ENCODE data around the gene QRICH2. TPM values are rescaled to one million over a fixed set of nuclear protein-coding genes. Genes with fewer than 3 reads are reported as not detected.
A peak's percentile ranks its signal among the peaks of the same experiment; 100 is the strongest.

The QRICH2 gene
- total RNA-seq, 2 experiments from 2014 or later, result 1.8 to 2.1 TPM

DNA sequence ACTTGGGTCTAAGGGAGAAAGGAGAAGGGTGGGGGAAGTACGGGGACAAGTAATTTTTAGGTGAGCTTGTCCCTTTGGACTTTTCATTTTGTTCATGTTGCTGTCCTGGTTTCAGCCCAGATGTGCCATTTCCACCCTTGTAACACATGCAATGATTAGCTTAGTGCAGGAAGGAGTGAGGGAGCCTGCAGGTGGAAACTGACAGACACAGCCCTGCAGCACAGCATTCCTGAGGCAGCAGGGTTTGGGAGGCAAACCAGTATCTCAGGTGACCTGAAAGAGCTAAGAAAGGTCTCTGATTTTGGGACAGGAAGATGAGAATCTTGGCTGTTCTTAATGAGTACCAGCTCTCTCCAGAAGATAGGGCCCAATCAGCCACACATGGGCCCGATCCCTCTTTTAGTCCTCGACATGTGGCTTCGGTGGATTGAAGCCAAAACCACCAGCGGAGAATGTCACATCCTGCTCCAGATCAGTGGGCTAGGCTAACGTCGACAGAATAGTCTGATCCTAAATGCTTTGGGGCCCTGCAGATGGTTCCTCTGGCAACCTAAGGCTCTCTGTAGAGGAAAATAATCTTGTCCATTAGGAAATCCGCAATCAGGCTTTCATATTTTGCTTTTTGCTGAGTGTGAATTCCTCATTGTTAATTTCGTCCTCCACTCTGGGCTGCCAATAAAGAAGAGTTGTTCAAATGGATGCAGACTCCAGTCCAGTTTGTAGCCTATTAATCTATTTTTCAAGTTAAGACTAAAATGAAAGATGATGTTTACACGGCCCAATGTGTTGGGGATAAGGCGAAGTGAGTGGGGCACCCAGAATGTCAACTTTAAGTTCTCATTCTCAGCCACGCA lies 64.0 kb downstream of the QRICH2 start:
- H3K4me3 Mint-ChIP-seq, result peak overlapping the region; percentile 67
- ATAC-seq (ENCODE audit: poor library complexity) (no peak), DNase-seq (peak in 2 of 14 experiments; percentile 37 to 42)
- Histone ChIP-seq H3K4me1 (ENCODE audit: insufficient read depth, low read length) (peaks cover 79% of the 10 kb centered on the region), H3K27me3 (ENCODE audit: control insufficient read depth in 1 of 2, insufficient read depth in 2 of 2, low read length in 2 of 2) (no peaks in the 10 kb centered on the region), H3K27ac (ENCODE audit: low read depth in 1 of 2, low read length in 2 of 2) (peak overlapping the region in 1 of 2 donors; percentile 16), H3K9me3 (ENCODE audit: control insufficient read depth in 1 of 2, insufficient read depth in 1 of 2, low read length in 2 of 2) (no peaks in the 10 kb centered on the region), H3K36me3 (ENCODE audit: insufficient read depth, low read length) (no peaks in the 10 kb centered on the region), H3K4me3 (ENCODE audit: low read length) (no peak overlapping the region)
- peak overlapping the region; percentile 72 for H3K27ac Mint-ChIP-seq
- peaks cover 64% of the 10 kb centered on the region for H3K4me1 Mint-ChIP-seq (ENCODE audit: low read depth)
- intact Hi-C loops (cut with DNase I, micrococcal nuclease), result loop anchor here in 1 of 2 experiments (5.0 kb wide), 1 partner anchor 52 kb away; no protein-coding TSS in a partner anchor
- ChIA-PET CTCF (interaction anchor here (1.5 kb wide), 1 partner anchor 36 kb away, joined by 5 read pairs; no protein-coding TSS in a partner anchor), POLR2A (interaction anchor here (0.6 to 18.7 kb wide), 6 partner anchors 8 to 64 kb away, joined by 3 to 394 read pairs (median 4); partner anchors contain the start of gene UBALD2)
- no peaks in the 10 kb centered on the region for H3K9me3 Mint-ChIP-seq
- TF ChIP-seq, protein P1, sequence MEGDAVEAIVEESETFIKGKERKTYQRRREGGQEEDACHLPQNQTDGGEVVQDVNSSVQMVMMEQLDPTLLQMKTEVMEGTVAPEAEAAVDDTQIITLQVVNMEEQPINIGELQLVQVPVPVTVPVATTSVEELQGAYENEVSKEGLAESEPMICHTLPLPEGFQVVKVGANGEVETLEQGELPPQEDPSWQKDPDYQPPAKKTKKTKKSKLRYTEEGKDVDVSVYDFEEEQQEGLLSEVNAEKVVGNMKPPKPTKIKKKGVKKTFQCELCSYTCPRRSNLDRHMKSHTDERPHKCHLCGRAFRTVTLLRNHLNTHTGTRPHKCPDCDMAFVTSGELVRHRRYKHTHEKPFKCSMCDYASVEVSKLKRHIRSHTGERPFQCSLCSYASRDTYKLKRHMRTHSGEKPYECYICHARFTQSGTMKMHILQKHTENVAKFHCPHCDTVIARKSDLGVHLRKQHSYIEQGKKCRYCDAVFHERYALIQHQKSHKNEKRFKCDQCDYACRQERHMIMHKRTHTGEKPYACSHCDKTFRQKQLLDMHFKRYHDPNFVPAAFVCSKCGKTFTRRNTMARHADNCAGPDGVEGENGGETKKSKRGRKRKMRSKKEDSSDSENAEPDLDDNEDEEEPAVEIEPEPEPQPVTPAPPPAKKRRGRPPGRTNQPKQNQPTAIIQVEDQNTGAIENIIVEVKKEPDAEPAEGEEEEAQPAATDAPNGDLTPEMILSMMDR (IDR thresholded peaks at IDR 0.05), result no peak
- peaks cover 4% of the 10 kb centered on the region for H3K36me3 Mint-ChIP-seq (ENCODE audit: low read depth)
- no peaks in the 10 kb centered on the region for H3K27me3 Mint-ChIP-seq

DNA sequence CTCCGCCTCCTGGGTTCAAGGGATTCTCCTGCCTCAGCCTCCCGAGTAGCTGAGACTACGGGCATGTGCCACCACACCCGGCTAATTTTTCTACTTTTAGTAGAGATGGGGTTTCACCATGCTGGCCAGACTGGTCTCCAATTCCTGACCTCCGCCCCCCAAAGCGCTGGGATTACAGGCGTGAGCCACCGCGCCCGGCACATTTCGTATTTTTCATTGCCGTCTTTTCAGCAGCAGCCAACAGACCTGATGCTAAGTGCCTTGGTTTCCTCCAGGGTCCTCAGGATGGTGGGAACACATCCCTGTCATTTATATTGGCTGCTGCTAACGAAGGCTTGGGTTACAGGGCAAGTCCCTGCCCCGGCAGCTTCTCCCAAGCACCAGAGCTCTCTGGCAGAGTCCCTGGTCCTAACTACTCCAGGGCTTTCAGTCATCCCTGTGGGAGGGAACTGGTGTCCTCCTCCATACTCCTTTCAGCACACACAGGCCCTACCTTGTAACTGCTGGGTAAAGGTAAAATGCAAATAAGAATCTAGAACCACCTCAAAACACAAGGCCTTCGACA lies 66.3 kb downstream of the QRICH2 start:
- H3K27me3 ChIP-seq (ENCODE audit: control insufficient read depth in 1 of 2, insufficient read depth in 2 of 2, low read length in 2 of 2), result no peaks in the 10 kb centered on the region
- POLR2A ChIA-PET, result interaction anchor here (0.9 to 18.7 kb wide), 6 partner anchors 10 to 62 kb away, joined by 3 to 394 read pairs (median 6); partner anchors contain the start of gene UBALD2
- ATAC-seq (ENCODE audit: poor library complexity), result no peak
- Mint-ChIP-seq H3K36me3 (ENCODE audit: low read depth) (peaks cover 4% of the 10 kb centered on the region), H3K27me3 (no peaks in the 10 kb centered on the region), H3K27ac (peak overlapping the region; percentile 77), H3K4me1 (ENCODE audit: low read depth) (peaks cover 61% of the 10 kb centered on the region), H3K9me3 (no peaks in the 10 kb centered on the region), H3K4me3 (peak overlapping the region; percentile 89)
- H3K27ac ChIP-seq (ENCODE audit: low read depth in 1 of 2, low read length in 2 of 2), result no peak overlapping the region
- no peak for DNase-seq
- no peak overlapping the region for H3K4me3 ChIP-seq (ENCODE audit: low read length)
- CTCF ChIA-PET, result interaction anchor here (1.2 to 1.3 kb wide), 2 partner anchors 38 to 60 kb away, joined by 3 to 7 read pairs; no protein-coding TSS in a partner anchor
- H3K4me1 ChIP-seq (ENCODE audit: insufficient read depth, low read length), result peaks cover 78% of the 10 kb centered on the region
- no peaks in the 10 kb centered on the region for H3K9me3 ChIP-seq (ENCODE audit: control insufficient read depth in 1 of 2, insufficient read depth in 1 of 2, low read length in 2 of 2)
- intact Hi-C loops (cut with DNase I, micrococcal nuclease), result loop anchor here in 1 of 2 experiments (2.0 to 5.0 kb wide), 2 partner anchors 23 to 49 kb away; partner anchors contain the start of gene UBALD2
- TF ChIP-seq, protein P1 (IDR thresholded peaks at IDR 0.05), result no peak
- H3K36me3 ChIP-seq (ENCODE audit: insufficient read depth, low read length), result no peaks in the 10 kb centered on the region

DNA sequence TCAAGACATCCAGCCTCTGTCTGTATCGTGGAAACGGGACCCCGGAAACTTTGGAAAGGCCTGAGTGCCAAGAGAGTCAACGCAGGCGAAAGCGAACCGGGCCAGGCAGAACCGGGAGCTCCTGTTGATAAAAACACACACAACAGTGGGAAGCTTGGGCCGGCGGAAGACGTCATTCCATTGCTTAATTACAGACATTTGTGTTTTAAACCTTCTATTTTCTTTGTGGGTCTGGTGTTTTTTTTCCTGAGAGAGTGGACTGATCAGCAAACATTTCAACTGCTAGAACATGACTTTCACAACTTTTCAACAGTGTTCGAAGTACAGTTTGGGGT lies 66.9 kb downstream of the QRICH2 start:
- intact Hi-C loops (cut with DNase I, micrococcal nuclease), result loop anchor here in 1 of 2 experiments (2.0 to 5.0 kb wide), 2 partner anchors 24 to 49 kb away; partner anchors contain the start of gene UBALD2
- Histone ChIP-seq H3K27me3 (ENCODE audit: control insufficient read depth in 1 of 2, insufficient read depth in 2 of 2, low read length in 2 of 2) (no peaks in the 10 kb centered on the region), H3K36me3 (ENCODE audit: insufficient read depth, low read length) (no peaks in the 10 kb centered on the region), H3K4me3 (ENCODE audit: low read length) (peak overlapping the region; percentile 86), H3K4me1 (ENCODE audit: insufficient read depth, low read length) (peaks cover 72% of the 10 kb centered on the region), H3K9me3 (ENCODE audit: control insufficient read depth in 1 of 2, insufficient read depth in 1 of 2, low read length in 2 of 2) (no peaks in the 10 kb centered on the region), H3K27ac (ENCODE audit: low read depth in 1 of 2, low read length in 2 of 2) (peak overlapping the region; percentile 35 to 36)
- Mint-ChIP-seq H3K4me1 (ENCODE audit: low read depth) (peaks cover 59% of the 10 kb centered on the region), H3K36me3 (ENCODE audit: low read depth) (peaks cover 4% of the 10 kb centered on the region), H3K9me3 (no peaks in the 10 kb centered on the region), H3K27ac (peak overlapping the region; percentile 77), H3K4me3 (peak overlapping the region; percentile 89), H3K27me3 (no peaks in the 10 kb centered on the region)
- ChIA-PET POLR2A (interaction anchor here (0.9 to 18.7 kb wide), 6 partner anchors 11 to 61 kb away, joined by 3 to 394 read pairs (median 6); partner anchors contain the start of gene UBALD2), CTCF (interaction anchor here (0.5 to 1.3 kb wide), 3 partner anchors 26 to 59 kb away, joined by 3 to 7 read pairs (median 5); no protein-coding TSS in a partner anchor)
- TF ChIP-seq, protein P1 (IDR thresholded peaks at IDR 0.05), result no peak
- ATAC-seq (ENCODE audit: poor library complexity), result no peak
- no peak for DNase-seq
